Measurements from ENCODE around the gene TMBIM6.

GRCh38 chr12:49707812-49708147 is 33.6 kb upstream of the TMBIM6 start:
- TF ChIP-seq GATA2 (IDR thresholded peaks at IDR 0.05; ENCODE audit: low read depth, low read length) (no peak), GATA3 (IDR thresholded peaks at IDR 0.05; ENCODE audit: low read depth, low read length) (no peak)

Data from SH-SY5Y (cell line).